HG03457 (cell line): ENCODE data around the gene CD36.

Experiments used
- ATAC-seq: cut with Tn5 transposase; IDR thresholded peaks from one replicate; pipeline ENCODE4 v1.9.1; 2021; ENCODE audit warnings: moderate number of reproducible peaks; ENCODE audit not compliant: unreplicated experiment

CD36 gene

DNA sequence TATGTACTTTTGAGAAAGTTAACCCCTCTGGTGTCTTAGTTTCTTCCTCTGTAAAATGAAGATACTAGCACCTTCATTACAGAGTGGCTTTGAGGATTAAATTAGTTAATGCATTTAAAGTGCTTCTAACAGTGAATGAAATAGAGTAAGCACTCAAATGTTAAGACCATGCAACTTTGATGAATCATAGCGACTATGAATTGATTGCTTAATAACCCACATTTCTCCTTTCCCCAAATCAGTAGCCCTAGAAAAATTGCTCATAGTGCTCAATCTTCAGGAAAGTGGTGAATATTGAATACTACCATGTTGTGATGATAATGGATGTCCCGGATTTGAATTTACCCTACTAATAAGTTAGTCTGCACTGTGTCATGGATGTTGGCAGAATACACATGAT, 48.1 kb downstream of the CD36 start:
- ATAC-seq, result no peak

- ATAC-seq, result peak; percentile 72
Observed at GRCh38 chr7:80699045-80699638, 60.7 kb downstream of the CD36 start.

DNA sequence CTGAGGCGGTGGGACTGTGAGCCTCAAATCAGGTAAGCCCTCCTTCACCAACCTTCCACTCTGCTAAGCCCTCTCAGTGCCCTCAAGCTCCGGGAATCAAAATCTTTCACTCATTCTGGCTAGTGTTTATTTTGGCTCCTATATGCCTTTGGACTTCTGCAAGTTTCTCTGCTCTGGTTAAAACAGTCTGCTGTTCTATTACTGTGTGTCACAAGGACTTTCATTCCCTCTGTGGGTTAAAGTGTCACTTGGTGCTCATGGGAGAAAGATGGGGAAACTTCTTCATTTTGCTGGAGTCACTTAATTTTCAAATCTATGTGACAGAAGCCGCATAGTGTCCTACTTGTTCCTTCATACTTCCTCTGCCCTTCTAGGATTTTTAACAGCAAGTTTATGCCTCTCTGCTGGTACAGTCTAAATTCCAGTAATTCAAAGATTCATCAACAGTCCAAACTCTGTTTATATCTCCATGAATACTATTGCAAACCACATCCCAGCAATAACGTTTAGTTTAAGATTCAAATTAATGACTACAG, 61.3 kb downstream of the CD36 start:
- ATAC-seq, result no peak

DNA sequence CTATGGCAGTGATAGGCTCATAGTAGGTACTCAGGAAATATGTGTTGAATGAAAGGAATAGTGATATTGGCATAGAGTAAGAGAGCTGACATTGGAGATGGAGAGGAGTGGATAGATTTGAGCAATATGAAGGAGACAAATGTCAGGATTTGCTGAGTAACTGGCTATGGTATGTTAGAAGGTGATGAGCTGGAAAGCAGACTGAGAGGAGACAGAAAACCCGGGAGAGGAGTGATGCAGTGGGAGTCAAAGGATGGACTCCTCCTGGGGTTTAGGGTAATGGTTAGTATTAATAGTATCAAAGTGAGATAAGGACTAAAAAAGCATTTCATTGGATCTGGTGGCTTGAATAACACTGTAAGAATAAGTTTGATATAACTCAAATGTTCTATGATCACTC, 64.8 kb downstream of the CD36 start:
- ATAC-seq, result no peak

GRCh38 chr7:80705130-80705781, 66.8 kb downstream of the CD36 start:
- ATAC-seq, result no peak

DNA sequence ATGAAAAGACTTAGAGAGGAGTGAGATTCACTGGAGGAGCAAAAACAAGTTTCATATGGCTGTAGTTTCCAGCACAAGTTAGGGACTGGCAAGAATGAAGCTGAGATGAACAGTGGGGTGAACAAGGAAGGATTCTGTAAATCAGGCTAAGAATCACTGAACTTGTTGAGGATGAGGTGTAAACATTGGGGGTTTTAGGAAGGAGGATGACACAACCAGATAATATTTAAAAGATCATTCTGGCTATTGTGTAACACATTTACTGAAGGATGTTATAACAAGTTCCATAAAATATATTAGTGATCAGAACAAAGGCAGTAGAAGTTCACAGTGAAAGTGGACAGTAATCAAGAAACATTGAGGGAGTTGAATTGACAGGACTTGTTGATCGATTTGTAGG, 68.9 kb downstream of the CD36 start:
- no peak for ATAC-seq

DNA sequence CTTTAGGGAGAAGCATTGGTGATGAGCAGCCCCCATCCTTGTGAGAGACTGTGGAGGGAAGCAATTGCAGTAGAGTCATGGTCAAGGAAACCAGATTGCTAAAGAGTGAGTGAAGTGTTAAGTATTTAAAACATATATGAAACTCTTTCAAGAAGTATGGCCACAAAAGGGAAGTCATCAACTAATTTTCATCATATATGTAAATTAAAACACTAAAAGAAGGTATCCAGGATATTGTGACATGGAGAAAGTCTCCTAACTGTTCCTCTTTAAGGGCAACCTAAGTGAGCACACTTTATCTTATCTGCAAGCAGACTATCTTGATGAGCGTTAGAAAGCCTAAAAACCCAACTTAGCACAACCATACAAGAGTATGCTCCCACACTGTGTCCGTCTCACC, 69.7 kb downstream of the CD36 start:
- no peak for ATAC-seq

DNA sequence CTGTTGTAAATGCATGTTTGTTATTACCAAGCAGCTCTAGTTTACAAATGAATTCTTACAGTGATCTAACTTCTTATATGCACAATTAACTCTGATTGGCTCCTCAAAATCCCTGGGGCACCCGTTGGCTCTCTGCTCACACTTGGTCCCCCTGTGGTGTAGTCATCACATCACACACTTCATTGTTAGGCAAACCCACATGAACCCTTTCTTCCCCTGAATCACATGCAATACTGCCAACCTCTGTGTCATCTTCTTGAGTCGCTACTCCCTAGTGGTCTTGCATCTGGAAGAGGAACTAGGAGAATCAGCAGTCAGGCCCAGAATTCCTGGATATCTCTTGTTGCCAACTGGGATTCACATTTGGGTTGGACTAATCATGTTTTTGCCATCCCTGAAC, 73.1 kb downstream of the CD36 start:
- no peak for ATAC-seq

DNA sequence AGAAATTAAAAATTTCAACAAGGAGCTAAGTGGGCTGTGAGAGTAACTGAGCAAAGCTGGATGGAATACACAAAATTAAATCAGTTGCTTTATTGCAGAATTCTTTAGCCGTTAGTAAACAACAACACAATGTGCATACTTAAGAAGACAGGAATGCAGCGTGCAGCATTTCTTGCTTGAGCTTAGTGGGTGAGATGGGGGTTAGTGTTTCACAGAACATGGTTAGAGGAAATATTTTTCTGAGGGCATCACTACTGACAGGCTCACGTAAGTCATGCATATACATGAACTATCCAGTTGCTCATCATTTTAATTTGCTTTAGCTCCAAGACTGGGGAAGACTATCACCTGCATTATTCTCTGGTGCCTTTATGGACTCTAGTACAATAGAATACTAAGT, 80.8 kb downstream of the CD36 start:
- ATAC-seq, result no peak

DNA sequence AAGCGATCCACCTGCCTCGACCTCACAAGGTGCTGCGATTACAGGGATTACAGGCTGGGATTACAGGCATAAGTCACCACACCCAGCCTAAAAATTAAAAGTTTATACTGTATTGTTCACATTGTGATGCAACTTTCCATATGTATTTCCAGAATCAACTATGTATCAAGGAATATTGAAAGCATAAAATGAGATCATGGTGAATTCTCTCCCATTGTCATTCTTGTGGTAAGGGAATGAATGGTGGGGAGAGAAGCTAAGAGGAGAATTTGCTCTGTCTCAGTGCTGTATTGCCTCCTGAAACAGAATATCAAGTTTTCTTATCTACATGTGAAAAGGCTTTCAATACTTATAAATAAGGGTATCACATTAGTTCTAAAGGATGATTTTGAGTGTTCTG, 81.7 kb downstream of the CD36 start:
- no peak for ATAC-seq

DNA sequence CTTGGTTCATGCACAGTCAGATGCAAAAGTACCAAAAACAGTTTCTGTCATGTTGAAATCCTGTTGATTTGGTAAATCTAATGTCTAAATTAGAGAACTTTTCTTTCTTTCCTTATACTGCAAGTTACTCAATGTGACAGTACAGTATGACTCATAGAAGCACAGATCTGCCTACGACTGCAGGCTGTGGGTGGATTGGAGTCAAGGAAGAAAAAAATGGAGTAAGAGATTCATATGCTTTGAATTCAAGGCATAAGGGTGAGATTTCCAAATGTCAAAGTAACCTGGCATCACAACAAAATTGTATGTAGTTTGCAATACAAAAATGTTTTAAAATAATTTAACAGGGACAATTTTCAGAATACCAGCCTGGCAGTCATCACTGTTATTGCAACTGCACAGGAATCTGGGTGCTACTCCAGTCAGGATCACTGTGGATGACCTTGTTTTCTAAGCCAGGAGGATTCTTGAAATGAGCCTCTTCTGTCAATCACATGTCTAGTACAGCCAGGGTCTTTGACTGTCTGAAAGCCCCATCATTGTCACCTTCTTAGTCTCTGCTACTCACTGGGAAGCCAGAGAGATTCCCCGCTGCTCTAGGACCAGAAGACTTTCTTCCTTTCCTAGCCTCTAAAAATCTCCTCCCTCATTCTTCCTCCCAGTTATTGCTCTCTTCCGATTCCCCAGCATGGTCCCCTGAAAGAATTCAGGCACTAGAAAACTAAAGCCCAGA, 83.6 kb downstream of the CD36 start:
- no peak for ATAC-seq

DNA sequence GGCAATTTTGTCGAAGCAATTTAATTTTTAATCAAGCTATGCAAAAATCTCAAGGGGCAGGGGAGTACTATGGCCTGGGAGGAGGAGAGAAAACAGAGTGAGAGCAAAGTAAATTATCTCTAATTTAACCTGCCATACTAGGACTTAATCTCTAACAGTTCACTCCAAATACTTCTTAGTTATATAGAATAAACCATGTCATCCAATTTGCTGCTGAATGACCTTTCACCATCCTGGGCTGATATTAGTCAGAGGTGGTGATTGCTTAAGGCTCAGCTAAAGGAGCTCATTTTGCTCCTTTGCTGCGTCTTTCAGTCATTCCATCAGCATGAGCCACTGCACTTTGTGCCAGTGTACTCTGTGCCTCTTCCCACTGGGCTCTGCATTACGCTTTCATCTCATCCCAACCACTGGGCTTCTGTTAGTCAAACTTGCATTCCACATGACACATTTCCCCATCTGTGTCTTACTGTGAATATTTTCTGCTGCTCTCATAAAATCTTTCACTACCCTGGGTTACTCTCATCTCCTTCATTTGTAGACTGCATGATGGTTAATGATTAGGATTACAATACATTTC, 84.3 kb downstream of the CD36 start:
- no peak for ATAC-seq

- no peak for ATAC-seq
Observed at GRCh38 chr7:80724249-80724871, 85.9 kb downstream of the CD36 start.

DNA sequence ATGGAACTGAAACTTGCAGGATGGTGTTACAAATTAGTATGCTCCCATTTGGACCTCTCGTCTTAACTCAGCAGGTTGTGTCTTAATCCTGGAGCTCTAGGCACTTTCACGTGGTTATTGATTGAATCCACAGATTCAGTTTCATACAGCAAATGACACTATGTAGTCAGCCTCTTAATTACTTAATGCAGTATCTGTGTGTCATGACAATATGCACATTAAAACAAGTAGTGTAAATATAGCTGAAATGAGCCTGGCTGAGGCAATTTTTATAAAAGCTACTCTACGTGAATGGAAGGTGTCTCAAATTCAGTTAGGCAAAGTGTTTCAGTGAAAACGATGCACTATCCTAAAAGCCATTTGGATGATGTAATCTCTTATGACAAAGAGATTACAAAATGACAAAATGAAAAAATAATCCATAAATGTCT, 86.8 kb downstream of the CD36 start:
- no peak for ATAC-seq
